ENCODE measurements around the gene CCDC57. TPM values are rescaled to one million over a fixed set of nuclear protein-coding genes. Genes with fewer than 3 reads are reported as not detected.

Gene CCDC57
- total and polyA plus RNA-seq, 9 of the 15 experiments (the other 6 are each of a cell fraction or from before 2014, with no cell fraction given), result 0.83 to 36.2 (median 13.6) TPM

DNA sequence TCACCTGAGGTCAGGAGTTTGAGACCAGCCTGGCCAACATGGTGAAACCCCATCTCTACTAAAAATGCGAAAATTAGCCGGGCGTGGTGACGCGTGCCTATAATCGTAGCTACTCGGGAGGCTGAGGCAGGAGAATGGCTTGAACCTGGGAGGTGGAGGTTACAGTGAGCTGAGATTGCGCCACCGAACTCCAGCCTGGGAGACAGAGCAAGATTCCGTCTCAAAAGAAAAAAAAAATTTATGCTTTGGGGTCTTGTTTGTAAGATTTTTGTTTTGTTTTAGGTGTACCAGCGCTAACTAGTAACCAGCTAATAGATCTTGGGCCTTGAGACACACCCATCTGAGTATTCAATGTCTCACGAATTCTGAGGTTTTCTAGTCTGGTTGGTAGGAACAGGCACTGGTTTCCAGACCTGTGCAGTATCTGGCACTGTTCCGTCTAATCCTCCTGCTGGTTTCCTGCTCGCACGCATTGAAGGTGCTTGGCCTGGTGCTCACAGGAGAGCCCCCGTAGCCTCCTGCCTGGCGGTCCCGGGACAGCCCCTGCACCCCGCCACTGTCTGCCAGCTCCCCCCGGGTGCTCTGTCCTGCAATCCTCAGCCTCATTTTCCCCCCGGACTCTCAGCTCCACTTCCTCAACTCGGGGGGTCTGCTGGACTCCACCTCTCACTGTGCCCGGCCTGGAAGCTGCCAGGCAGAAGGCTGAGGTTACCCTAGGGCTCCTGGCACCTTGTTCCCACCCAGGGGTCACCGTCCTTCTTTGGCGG is 136.4 kb downstream of the CCDC57 start:
- DNase-seq (ENCODE audit: extremely low read depth in 1 of 4, low spot score in 3 of 4) (peak in 1 of 4 experiments; percentile 34), ATAC-seq (0 out of 3 replicates have a peak, but pooled peaks have one; percentile 2), FAIRE-seq (peak; percentile 70)
- Histone ChIP-seq H3K4me2 (ENCODE audit: insufficient read depth, low read length) (no peak overlapping the region), H3K27ac (ENCODE audit: extremely low read depth, low read depth, low read length) (no peak overlapping the region), H2AFZ (ENCODE audit: low read depth, low read length) (no peak overlapping the region), H4K20me1 (replicated peaks; ENCODE audit: control insufficient read depth, insufficient read depth, low read length) (peaks cover 27% of the 10 kb centered on the region), H3K36me3 (ENCODE audit: control insufficient read depth, insufficient read depth, low read length) (peaks cover 36% of the 10 kb centered on the region; the same call in 2 of the 3 replicates), H3K4me3 (no peak overlapping the region), H3K9me1 (ENCODE audit: control insufficient read depth, insufficient read depth, low read length) (peaks cover 3% of the 10 kb centered on the region), H3K9me3 (replicated peaks; ENCODE audit: control insufficient read depth, insufficient read depth, low read depth, low read length) (no peaks in the 10 kb centered on the region), H3K4me1 (replicated peaks in 1 of 2; ENCODE audit: control insufficient read depth in 2 of 2, insufficient read depth in 2 of 2, low read length in 2 of 2) (peaks cover 0 to 46% of the 10 kb centered on the region in 2 experiments; a peak in 2 of 5 replicates), H3K27me3 (ENCODE audit: control insufficient read depth in 2 of 2, insufficient read depth in 2 of 2, low read length in 2 of 2) (no peaks in the 10 kb centered on the region), H3K79me2 (ENCODE audit: control insufficient read depth, insufficient read depth, low read length) (no peaks in the 10 kb centered on the region), H3K9ac (ENCODE audit: insufficient read depth in 1 of 2, low read depth in 2 of 2, low read length in 2 of 2) (peak overlapping the region in 1 of 2 experiments; percentile 75; a peak in 2 of 4 replicates)
- in situ Hi-C loops (cut with MboI), result no loop called here
- POLR2A ChIA-PET, result interaction anchor here (0.5 to 4.2 kb wide), 11 partner anchors 10 to 948 kb away, joined by 3 to 52 read pairs (median 3); partner anchors contain the start of genes DUS1L and FASN
- CTCF ChIA-PET (ENCODE audit: low intra/inter-chr PET ratio), result no interaction called here
- WGBS (ENCODE audit: insufficient coverage, low coverage, missing lambda C conversion rate), result 43% methylated on average over 25 of the region's 25 CpGs
- BruUV-seq (replicated peaks), result no TSS peak
- intact Hi-C loops (cut with micrococcal nuclease), result no loop called here
- TF ChIP-seq, protein P1, sequence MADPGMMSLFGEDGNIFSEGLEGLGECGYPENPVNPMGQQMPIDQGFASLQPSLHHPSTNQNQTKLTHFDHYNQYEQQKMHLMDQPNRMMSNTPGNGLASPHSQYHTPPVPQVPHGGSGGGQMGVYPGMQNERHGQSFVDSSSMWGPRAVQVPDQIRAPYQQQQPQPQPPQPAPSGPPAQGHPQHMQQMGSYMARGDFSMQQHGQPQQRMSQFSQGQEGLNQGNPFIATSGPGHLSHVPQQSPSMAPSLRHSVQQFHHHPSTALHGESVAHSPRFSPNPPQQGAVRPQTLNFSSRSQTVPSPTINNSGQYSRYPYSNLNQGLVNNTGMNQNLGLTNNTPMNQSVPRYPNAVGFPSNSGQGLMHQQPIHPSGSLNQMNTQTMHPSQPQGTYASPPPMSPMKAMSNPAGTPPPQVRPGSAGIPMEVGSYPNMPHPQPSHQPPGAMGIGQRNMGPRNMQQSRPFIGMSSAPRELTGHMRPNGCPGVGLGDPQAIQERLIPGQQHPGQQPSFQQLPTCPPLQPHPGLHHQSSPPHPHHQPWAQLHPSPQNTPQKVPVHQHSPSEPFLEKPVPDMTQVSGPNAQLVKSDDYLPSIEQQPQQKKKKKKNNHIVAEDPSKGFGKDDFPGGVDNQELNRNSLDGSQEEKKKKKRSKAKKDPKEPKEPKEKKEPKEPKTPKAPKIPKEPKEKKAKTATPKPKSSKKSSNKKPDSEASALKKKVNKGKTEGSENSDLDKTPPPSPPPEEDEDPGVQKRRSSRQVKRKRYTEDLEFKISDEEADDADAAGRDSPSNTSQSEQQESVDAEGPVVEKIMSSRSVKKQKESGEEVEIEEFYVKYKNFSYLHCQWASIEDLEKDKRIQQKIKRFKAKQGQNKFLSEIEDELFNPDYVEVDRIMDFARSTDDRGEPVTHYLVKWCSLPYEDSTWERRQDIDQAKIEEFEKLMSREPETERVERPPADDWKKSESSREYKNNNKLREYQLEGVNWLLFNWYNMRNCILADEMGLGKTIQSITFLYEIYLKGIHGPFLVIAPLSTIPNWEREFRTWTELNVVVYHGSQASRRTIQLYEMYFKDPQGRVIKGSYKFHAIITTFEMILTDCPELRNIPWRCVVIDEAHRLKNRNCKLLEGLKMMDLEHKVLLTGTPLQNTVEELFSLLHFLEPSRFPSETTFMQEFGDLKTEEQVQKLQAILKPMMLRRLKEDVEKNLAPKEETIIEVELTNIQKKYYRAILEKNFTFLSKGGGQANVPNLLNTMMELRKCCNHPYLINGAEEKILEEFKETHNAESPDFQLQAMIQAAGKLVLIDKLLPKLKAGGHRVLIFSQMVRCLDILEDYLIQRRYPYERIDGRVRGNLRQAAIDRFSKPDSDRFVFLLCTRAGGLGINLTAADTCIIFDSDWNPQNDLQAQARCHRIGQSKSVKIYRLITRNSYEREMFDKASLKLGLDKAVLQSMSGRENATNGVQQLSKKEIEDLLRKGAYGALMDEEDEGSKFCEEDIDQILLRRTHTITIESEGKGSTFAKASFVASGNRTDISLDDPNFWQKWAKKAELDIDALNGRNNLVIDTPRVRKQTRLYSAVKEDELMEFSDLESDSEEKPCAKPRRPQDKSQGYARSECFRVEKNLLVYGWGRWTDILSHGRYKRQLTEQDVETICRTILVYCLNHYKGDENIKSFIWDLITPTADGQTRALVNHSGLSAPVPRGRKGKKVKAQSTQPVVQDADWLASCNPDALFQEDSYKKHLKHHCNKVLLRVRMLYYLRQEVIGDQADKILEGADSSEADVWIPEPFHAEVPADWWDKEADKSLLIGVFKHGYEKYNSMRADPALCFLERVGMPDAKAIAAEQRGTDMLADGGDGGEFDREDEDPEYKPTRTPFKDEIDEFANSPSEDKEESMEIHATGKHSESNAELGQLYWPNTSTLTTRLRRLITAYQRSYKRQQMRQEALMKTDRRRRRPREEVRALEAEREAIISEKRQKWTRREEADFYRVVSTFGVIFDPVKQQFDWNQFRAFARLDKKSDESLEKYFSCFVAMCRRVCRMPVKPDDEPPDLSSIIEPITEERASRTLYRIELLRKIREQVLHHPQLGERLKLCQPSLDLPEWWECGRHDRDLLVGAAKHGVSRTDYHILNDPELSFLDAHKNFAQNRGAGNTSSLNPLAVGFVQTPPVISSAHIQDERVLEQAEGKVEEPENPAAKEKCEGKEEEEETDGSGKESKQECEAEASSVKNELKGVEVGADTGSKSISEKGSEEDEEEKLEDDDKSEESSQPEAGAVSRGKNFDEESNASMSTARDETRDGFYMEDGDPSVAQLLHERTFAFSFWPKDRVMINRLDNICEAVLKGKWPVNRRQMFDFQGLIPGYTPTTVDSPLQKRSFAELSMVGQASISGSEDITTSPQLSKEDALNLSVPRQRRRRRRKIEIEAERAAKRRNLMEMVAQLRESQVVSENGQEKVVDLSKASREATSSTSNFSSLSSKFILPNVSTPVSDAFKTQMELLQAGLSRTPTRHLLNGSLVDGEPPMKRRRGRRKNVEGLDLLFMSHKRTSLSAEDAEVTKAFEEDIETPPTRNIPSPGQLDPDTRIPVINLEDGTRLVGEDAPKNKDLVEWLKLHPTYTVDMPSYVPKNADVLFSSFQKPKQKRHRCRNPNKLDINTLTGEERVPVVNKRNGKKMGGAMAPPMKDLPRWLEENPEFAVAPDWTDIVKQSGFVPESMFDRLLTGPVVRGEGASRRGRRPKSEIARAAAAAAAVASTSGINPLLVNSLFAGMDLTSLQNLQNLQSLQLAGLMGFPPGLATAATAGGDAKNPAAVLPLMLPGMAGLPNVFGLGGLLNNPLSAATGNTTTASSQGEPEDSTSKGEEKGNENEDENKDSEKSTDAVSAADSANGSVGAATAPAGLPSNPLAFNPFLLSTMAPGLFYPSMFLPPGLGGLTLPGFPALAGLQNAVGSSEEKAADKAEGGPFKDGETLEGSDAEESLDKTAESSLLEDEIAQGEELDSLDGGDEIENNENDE (IDR thresholded peaks at IDR 0.05; ENCODE audit: low read depth, low read length), result peak; percentile 64
- peak in 1 of 2 experiments; percentile 83; a peak in 2 of 4 replicates for TF ChIP-seq SIN3A (IDR thresholded peaks at IDR 0.05; ENCODE audit: borderline replicate concordance in 2 of 2, control insufficient read depth in 1 of 2, low read depth in 2 of 2, low read length in 2 of 2)
- TF ChIP-seq CHD2 (IDR thresholded peaks at IDR 0.05; ENCODE audit: low read depth, low read length), result peak; percentile 7; the same call in 1 of the 2 replicates
- TF ChIP-seq PML (IDR thresholded peaks at IDR 0.05; ENCODE audit: low read length), result peak; percentile 9; the same call in 1 of the 2 replicates
- TF ChIP-seq DMBX1 (CRISPR knock-in tag; IDR thresholded peaks at IDR 0.05; ENCODE audit: borderline replicate concordance), result no peak
- TF ChIP-seq POLR2AphosphoS5 (IDR thresholded peaks at IDR 0.05; ENCODE audit: control insufficient read depth, insufficient read depth, low read depth, low read length), result peak; percentile 62; the same call in 1 of the 2 replicates
- 0 out of 4 replicates have a peak, but pooled peaks of 1 of the 2 experiments have one; percentile 20 for TF ChIP-seq TBL1XR1 (IDR thresholded peaks at IDR 0.05; ENCODE audit: low read length in 2 of 2)
